ENCODE data around the gene GLI3. TPM values are rescaled to one million over a fixed set of nuclear protein-coding genes. Genes with fewer than 3 reads are reported as not detected.

GLI3 gene
- total and polyA plus RNA-seq, 10 of the 15 experiments (the other 5 are each of a cell fraction or from before 2014, with no cell fraction given) = 0.01 TPM; not detected in 8

- TF ChIP-seq CTCF (IDR thresholded peaks at IDR 0.05 in 2 of 3, conservative IDR thresholded peaks at IDR 0.05 in 1 of 3; ENCODE audit: control insufficient read depth in 2 of 3, extremely low read depth in 1 of 3, insufficient read depth in 1 of 3, low read depth in 3 of 3, low read length in 3 of 3) (no peak), NKRF (conservative IDR thresholded peaks at IDR 0.05) (no peak), MXI1 (IDR thresholded peaks at IDR 0.05; ENCODE audit: low read depth, low read length) (no peak), NR2C2 (IDR thresholded peaks at IDR 0.05; ENCODE audit: borderline replicate concordance, control insufficient read depth, insufficient read length, low read depth) (no peak), PRDM15 (CRISPR knock-in tag; IDR thresholded peaks at IDR 0.05) (no peak)
Measured at GRCh38 chr7:42035210-42035609, 201.8 kb downstream of the GLI3 start (continued).

Measured in GM12878 (cell line).